GM20000 (cell line): Measurements from ENCODE around the gene TGFBR3.

Experiments
- DNase-seq: peaks from one replicate; pipeline ENCODE4 v3.0.0; 2012; ENCODE audit warnings: low spot score
- TF ChIP-seq, protein P1 (sequence below): IDR thresholded peaks from 2 replicates; pipeline ENCODE4 v1.5.1; 2012; ENCODE audit warnings: mild to moderate bottlenecking, control low read depth; ENCODE audit errors: extremely low read depth, missing control alignments

Gene TGFBR3

DNA sequence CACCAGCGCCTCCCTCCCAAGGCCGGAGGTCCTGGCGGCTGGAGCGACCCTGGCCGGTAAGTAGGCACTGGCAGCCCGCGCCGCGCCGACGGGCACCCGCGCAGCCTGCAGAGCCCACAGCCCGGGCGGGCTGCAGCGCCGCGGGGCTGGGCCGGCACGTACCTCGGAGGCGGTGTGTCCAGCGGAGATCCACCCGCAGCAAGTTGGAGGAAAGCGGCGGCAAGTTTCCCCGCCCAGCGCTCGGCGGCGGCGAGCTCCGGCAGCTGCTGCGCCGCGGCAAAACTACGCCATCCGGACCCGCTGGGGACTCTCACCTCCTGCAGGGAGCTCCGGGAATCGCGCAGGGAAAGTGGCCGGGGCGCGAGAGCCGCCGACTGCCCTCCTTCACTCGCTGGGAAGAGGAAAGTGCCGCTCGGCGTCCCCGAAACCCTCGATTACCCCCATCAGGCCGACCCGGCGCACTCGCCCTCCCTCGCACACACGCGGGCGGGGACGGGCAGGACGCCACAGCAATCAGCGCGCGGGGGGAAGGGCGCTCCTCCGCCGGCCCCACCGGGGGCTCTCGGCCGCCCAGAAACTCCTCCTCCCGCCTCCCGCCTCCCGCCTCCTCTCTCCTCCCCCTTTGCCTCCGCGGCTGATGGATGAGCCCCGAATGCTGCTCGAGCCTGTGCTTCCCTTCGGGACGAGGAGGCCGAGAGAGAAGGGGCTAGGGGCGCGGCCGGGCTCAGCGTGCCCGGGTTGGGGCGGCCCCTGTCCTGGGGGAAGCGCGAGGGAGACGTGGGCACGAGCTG lies at the start of gene TGFBR3:
Gene TGFBR3, minus strand, starts transcription at position 436 of the 791 bp plus-strand sequence. CDS start 24,620 bp downstream, outside the sequence.
- DNase-seq = peak; percentile 85
- TF ChIP-seq, protein P1, sequence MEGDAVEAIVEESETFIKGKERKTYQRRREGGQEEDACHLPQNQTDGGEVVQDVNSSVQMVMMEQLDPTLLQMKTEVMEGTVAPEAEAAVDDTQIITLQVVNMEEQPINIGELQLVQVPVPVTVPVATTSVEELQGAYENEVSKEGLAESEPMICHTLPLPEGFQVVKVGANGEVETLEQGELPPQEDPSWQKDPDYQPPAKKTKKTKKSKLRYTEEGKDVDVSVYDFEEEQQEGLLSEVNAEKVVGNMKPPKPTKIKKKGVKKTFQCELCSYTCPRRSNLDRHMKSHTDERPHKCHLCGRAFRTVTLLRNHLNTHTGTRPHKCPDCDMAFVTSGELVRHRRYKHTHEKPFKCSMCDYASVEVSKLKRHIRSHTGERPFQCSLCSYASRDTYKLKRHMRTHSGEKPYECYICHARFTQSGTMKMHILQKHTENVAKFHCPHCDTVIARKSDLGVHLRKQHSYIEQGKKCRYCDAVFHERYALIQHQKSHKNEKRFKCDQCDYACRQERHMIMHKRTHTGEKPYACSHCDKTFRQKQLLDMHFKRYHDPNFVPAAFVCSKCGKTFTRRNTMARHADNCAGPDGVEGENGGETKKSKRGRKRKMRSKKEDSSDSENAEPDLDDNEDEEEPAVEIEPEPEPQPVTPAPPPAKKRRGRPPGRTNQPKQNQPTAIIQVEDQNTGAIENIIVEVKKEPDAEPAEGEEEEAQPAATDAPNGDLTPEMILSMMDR = no peak

DNA sequence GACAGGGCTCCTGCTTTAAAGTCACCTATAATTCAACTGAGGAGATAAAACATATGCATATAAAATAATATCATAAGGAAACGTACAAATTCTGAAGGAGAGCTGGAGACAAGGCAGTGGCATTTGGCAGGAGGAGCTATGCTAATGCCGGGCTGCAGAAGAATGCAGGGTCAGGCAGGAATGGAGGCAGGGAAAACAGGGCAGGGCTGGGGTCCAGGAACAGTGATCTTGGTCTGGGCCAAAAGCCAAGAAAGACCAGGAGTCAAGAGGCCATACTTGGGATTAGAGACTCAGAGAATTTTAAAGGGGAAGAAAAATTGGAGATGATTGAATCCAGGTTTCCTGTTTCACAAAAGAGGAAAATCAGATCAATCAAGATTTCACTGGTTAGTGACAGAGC lies 43.3 kb upstream of the TGFBR3 start:
- TF ChIP-seq, protein P1 = no peak
- DNase-seq = no peak

DNA sequence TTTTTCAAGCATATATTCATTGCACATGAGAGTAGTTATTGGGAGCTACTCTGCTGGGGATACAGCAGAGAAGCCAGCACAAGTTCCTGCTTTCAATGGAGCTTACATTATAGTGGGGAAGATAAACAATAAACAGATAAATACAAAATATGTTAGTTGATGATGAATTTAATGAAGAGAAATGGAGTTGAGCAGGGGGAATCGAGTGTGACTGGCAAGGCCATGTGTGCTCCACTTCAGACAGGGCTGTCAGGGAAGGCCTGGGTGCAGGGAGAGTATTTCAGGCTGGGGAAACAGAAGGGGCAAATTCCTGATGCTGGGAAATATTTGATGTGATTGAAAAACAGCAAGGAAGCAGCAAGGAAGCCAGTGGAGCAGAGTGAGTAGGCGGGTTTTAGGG lies 42.1 kb upstream of the TGFBR3 start:
- DNase-seq = no peak
- TF ChIP-seq, protein P1 = no peak

DNA sequence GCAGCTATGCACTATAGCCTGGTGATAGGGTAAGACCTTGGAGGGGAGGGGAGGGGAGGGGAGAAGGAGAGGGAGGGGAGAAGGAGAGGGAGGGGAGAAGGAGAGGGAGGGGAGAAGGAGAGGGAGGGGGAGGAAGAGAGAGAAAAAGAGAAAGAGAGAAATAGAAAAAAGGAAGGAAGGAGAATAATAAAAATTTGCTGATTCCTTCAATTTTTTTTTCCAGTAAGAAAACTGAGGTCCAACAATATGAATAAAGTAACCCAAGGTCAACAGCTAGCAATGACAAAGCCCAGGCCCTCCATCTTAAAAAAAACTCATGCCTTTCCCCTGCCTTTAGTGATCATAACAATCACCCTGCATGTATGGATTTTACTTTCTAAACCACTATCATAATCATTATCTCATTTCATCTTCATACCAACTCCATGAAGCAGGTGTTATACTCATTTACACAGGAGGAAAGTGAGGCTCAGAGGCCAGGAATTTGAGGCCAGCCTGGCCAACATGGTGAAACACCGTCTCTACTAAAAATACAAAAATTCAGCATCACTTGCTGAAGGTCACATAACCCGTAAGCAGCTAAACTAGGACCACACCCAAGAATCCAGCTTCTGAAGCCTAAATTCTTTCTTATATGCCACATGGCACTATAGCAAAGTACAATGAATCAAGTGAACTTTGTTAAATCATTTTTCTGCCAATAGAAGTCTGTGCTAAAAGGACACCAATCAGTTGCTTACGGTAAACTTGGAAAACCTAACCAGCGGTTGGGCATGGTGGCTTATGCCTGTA lies 39.9 kb upstream of the TGFBR3 start:
- TF ChIP-seq, protein P1 = no peak
- DNase-seq = no peak

DNA sequence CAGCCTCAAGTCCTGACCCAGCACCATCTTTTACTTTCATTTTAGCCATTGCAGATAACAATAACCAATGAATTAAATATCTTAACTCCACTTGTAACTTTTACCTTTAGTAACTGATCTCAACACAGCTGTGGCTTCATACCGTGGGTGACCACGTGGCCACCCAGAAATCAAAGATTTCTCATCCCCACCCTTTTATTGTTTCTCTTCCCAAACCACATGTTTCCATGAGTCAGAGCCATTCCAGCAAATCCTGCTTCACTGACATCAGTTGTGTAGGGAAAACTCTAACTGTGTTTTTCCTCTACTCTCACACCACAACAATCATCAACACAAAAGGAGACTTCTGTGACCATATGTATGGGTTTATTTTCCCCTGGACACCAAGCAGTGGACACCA lies 38.2 kb upstream of the TGFBR3 start:
- no peak for DNase-seq
- TF ChIP-seq, protein P1 = no peak

DNA sequence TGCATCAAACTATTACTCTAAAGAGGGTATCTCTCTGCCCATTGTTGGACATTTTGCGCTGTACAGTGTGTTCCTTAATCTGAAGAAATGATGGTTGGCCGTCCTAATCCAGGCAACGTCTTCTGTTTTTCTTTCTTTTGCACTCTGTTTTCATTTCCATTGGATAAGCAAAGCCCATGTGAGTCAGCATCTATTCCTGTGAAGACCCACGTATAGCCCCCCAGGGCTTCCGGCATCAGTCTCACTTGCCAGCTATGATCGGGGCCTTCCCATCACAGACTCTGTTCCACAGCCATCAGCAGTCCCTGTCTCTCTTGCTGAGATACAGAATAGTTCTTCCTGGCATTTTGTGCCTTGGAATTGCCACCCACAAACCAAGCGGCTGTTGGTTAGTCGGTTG lies 34.0 kb upstream of the TGFBR3 start:
- TF ChIP-seq, protein P1 = no peak
- no peak for DNase-seq
